Stimulated activated naive CD8-positive, alpha-beta T cell treated with anti-CD3 and anti-CD28 coated beads, Interleukin-15, Interleukin-2, amounts not matched to agents 100 U/mL and 50 U/mL, for 24 hours (primary cell): ENCODE data around the gene KLF13.

ENCODE experiments used
- ATAC-seq: fragments of 150-1000 bp; cut with Tn5 transposase; one replicate; pipeline ENCODE4 v1.10.0; 2021
- DNase-seq: peaks from one replicate; pipeline ENCODE4 v3.0.0; 2021

The KLF13 gene

DNA sequence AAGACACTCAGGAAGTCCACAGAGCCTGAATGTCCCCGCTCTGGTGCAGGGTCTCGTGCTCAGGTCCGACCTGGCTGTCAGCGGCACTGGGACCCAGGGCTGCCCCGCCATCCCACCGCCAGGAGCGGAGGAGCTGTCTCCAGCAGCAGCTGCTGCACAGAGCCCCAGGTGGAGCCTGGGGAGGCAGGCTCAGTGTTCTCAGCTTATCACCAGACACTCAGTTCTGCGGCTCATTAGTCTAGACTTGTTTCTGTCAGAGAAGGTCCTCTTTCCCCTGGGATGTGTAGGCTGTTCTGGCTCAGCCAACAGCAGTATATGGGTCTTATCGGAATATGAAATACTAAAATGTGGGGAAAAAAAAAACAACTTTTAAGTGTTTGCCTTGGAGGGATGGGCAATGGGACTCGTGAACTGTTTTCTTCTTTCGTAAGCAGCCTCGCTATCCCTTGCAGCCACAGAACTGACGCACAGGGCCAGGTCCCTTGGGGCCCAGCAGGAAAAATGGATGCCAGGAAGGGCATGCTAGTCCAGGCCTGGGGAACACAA is 75.9 kb downstream of the KLF13 start:
- ATAC-seq = no peak
- no peak for DNase-seq

DNA sequence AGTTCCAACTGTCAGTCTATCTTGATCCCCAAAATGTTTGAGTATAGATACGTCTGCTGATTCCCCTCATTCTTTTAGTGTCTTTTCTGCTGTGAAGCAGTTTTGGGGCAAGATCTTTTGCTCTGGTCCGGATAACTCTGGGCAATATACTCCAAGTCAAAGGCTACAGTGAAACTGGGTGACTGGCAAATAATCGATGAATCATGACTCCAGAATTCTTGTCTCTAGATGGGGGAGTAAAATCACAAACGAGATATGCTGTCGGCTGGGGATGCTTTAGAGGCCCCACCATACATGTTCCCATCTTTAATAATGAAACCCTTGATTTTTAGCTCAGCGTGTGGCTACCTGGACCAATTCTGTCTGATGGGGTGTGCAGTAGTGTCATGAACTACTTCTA is 76.5 kb downstream of the KLF13 start:
- DNase-seq = no peak
- no peak for ATAC-seq

DNA sequence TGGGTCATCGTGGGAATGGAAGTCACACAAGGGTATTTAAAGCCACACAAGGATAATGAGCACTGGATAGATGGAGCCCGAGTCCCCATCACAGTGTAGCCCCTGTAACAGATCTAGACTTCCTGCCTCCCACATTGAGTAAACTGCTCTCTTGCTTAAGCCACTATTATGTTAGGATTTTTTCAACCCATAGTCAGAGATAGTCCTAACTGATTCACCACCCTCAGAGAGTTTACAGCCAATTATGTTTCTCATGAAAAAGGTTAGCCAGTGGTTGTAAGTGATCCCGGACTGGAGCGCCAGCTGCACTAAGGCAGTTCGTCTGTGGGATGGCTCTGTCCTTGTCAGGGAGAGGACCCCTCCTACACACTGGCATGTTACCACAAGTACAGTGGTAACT is 77.0 kb downstream of the KLF13 start:
- no peak for DNase-seq
- ATAC-seq = no peak

DNA sequence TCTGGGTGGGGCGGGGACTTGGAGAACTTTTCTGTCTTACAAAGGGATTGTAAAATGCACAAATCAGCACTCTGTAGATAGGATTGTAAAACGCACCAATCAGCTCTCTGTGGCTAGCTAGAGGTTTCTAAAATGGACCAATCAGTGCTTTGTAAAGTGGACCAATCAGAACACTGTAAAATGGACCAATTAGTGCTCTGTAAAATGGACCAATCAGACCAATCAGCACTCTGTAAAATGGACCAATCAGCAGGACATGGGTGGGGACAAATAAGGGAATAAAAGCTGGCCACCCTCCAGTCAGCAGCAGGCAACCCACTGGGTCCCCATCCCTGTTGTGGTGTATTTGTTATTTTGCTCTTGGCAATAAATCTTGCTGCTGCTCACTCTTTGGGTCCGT is 77.7 kb downstream of the KLF13 start:
- DNase-seq = no peak
- ATAC-seq = no peak

DNA sequence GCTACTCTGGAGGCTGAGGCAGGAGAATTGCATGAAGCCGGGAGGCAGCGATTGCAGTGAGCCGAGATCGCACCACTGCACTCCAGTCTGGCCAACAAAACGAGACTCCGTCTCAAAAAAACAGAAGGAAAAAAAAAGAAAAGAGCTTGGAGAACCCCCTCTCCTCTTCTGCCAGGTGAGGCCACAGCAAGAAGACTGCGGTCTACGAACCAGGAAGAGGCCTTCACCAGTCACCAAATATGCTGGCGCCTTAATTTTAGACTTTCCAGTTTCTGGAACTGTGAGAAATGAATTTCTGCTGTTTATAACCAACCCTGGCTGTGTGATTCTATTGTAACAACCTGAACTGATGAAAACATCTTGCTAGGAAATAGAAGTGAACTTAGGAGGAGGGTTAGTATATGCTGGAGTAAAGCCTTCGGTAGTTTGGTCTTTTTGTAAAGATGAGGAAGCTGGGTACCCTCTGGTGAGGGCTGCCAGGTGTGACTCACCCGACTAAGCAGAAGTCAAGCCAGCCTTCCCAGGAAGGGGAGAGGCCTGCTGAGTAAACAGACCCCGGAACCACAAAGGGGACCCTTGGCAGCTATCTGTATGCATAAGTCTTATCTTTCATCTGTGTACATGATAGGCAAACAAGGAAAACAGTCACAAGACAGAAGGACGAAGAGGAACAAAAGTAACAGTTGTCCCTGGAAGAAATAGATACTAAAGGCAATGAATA is 78.7 kb downstream of the KLF13 start:
- DNase-seq (peak; percentile 44), ATAC-seq (peak; percentile 75)

DNA sequence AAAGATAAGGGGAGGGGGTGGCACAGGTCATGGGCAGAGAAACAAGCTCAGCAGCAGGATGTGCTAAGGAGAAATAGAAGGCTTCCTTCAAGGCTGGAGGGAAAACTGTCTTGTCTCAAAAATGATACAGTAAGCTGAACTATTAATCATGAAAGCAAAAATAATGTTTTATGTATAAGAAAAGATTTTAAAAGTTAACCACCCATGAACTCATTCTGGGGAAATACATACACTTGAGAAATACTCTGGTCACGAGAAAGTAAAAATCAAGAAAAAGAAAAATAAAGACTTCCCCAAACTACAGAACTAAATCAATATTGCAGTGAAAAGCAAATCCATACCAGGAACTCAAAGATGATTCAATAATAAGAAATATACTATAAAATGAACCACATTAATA is 80.7 kb downstream of the KLF13 start:
- no peak for ATAC-seq
- DNase-seq = no peak

DNA sequence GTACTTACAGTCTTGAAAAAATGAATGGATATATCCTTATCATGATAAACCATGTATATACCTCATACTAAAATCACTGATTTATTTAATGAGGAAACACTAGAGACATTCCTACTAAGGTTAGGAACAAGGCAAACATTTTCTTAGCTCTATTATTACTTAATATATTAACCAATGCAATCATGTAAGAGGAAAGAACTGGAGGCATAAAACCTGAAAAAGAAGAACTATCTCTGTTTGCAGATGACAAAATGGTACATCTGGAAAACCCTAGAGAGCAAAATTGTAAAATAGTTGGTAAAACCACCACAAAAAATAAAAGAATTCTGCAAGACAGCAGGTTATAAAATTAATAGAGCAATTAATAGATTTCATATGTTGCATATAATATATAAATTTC is 81.2 kb downstream of the KLF13 start:
- ATAC-seq = no peak
- DNase-seq = no peak

DNA sequence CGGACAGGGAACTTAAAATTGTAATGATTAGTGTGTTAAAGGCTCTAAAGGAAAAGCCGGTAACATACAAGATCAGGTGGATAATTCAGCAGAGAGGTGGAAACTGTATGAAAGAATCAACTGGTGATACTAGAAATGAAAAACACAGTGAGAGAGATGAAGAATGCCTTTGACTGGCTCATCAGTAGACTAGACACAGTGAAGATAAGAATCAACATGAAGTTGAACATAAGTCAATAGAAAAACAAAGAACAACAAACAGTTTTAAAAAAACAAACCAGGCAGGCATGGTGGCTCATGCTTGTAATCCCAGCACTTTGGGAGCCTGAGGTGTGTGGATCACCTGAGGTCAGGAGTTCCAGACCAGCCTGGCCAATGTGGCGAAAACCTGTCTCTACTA is 82.1 kb downstream of the KLF13 start:
- ATAC-seq (no peak), DNase-seq (no peak)

DNA sequence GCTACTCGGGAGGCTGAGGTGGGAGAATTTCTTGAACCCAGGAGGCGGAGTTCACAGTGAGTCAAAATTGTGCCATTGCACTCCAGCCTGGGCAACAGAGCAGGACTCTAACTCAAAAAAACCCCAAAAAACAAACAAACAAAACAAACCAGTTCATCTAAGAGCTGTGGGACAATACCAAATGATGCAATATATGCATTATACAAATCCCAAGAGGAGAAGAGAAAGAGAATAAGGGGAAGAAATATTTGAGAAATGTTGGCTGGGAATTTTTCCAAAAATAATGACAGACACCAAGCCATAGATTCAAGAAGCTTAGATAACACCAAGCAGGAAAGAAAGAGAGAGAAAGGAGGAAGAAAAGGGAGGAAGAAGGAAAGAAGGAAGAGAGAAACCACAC is 82.5 kb downstream of the KLF13 start:
- DNase-seq = no peak
- ATAC-seq = no peak

DNA sequence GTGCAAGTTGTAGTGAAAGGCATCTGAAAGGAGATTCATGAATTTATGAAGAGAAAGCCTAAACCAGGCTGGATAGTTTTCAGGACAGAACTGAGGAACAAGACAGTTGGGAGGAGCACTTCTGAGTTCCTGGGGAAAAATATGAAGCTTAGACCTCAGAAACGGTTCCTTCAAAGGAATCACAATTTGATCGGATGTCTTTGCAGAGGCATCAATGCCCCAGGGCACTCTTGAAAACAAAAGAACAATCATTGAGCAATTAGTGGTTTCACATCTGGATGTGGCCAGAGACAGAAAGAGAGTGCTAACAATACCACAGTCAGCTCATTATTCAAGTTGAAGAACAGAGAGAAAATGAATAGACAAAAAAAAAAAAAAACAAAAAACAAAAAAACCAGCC is 86.2 kb downstream of the KLF13 start:
- DNase-seq (no peak), ATAC-seq (no peak)

DNA sequence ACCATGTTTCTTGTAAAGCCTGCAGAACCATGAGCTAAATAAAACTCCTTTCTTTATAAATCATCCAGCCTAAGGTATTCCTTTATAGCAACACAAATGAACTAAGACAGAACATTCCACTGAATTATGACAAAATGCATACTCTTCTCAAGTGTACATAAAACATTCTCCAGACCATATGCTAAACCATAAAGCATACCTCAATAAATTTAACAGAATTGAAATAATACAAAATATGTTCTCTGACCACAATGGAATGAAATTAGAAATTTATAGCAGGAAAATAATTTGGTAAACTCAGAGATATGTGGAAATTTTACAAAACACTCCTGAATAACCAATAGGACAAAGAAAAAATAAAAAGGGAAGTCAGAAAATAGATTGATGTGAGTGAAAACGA is 88.6 kb downstream of the KLF13 start:
- ATAC-seq (no peak), DNase-seq (no peak)

DNA sequence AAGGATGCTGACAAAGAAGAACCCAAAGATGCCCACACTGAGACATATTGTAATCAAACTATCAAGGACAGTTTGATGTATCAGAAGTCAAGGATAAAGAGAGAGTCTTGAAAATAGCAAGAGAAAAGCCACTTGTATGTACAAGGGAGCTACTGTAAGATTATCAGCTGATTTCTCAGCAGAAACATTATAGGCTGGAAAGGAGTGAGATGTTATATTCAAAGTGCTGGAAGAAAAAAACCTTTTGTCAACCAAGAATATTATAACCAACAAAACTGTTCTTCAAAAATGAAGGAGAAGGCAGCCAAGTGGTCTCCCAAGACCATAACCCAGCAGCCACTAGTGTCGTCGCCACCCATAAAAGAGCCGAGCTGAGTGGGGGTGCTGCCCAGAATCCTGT is 93.2 kb downstream of the KLF13 start:
- ATAC-seq (no peak), DNase-seq (no peak)

DNA sequence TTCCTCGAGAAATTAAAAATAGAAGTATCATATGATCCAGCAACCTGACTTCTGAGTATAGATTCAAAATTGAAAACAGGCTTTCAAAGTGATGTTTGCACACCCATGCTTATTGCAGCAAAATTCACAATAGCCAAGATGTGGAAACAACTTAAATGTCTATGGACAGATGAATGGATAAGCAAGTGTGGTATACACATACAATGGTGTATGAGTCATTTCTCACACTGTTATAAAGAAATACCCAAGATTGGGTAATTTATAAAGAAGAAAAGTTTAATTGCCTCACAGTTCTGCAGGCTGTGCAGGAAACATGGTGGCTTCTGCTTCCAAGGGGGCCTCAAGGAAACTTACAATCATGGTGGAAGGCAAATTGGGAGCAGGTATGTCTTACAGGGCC is 100.8 kb downstream of the KLF13 start:
- ATAC-seq (peak; percentile 43), DNase-seq (no peak)
